Activated CD4-positive, CD25-positive, alpha-beta regulatory T cell (primary cell): Measurements from ENCODE around the gene PHF2.

Source experiments
- DNase-seq, 4 experiments: peaks; one replicate each; lab custom pipeline; 2025; lab: John Stamatoyannopoulos, UW

Gene PHF2

DNA sequence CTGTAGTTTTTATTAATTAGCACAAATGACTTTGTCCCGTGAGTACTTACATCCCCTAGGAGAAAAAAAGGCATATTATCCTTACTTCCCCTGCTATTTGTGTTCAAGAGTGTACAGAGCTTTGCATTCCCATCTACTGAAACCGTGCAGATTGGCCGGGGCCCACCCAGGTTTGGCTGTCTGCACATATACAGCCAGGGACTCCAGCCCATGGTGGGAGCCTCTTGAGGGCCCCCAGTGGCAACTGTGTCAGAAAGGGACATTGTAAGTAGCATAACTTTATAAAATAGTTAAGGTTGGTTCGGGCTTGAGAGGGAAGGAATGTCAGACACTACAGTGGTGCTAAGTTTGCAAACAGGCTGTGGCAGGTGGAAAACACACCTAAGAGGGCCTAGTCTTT, 24.7 kb downstream of the PHF2 start:
- DNase-seq, result no peak

DNA sequence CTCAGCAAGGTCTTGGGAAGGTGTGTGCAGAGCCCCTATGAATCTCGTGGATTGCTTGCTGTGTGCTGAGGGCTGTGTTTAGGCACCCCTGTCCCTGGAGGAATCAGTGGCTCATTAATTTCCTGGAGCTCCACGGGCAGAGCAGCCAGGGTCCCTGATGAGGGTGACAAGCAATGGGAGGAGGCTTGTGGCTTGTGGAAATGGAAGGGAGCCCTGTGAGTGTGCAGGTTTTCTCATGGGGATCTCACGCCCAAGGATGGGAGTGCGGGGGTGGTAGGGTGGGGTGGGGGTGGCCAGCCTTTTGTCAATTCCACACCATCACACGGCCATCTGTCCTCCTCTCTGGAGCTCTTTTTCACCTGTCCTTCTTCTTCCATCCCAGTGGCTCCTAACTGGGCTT, 25.3 kb downstream of the PHF2 start:
- no peak for DNase-seq

DNA sequence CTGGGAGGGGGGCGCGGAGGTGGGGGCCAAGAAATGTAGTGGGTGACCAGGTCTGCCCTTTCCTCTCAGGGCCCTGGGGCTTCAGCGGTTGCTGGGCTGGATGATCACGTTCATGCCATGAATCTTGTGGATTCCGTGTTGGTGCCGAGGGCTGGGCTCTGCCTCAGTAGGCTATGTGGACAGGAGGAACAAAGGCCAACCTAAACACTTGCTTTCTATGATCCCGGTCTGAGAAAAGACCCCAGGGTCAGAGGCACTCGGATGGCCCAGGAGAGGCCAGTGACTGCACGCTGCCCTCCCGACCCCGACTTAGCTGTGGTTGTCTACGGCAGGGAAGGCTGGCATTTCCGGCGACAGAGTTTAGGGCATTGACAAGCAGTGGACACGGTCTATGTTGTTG, 26.6 kb downstream of the PHF2 start:
- no peak for DNase-seq

DNA sequence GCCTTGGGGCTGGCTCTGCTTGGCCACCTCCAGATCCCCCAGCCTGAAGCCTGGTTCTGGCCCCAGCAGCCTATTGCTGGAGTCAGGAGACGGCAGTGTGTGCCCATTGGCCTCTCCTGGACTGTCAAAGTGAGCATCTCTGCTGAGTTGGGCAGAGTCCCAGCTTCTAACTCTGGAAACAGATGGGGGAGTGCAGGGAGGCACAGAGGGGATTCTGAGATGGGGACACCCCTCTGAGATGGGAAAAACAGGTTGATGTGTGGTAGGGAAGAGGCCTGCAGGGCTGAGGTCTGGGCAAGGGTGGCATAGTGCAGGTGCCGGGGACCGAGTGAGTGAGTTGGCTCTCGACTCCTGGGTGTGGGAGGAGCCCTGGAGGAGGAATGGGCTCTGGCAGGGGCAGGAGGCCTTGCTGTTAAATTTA, 27.5 kb downstream of the PHF2 start:
- DNase-seq, result no peak

DNA sequence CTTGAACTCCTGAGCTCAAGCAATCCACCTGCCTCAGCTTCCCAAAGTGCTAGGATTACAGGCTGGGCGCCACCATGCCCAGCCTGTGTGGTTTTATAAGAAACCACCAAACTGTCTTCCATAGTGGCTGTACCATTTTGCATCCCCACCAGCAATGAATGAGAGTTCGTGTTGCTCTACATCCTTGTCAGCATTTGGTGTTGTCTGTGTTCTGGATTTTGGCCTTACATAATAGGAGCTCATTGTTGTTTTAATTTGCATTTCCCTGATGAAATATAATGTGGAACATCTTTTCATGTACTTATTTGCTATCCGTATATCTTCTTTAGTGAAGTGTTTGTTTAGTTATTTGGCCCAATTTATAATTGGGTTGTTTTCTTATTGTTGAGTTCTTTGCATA, 29.8 kb downstream of the PHF2 start:
- no peak for DNase-seq

DNA sequence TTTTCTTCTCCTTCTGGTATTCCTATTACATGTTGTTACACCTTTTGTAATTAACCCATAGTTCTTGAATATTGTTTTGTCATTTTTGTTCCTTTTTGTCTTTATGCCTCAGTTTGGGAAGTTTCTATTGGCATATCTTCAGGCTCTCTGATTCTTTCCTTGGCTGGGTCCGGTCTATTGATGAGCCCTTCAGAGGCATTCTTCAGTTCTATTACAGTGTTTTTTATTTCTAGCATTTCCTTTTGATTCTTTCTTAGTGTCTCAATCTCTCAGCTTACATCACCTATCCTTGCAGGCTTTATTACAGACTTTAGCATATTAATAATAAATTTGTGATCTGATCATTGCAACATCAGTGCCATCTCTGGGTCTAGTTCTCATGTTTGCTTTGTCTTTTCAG, 33.8 kb downstream of the PHF2 start:
- DNase-seq, result no peak

DNA sequence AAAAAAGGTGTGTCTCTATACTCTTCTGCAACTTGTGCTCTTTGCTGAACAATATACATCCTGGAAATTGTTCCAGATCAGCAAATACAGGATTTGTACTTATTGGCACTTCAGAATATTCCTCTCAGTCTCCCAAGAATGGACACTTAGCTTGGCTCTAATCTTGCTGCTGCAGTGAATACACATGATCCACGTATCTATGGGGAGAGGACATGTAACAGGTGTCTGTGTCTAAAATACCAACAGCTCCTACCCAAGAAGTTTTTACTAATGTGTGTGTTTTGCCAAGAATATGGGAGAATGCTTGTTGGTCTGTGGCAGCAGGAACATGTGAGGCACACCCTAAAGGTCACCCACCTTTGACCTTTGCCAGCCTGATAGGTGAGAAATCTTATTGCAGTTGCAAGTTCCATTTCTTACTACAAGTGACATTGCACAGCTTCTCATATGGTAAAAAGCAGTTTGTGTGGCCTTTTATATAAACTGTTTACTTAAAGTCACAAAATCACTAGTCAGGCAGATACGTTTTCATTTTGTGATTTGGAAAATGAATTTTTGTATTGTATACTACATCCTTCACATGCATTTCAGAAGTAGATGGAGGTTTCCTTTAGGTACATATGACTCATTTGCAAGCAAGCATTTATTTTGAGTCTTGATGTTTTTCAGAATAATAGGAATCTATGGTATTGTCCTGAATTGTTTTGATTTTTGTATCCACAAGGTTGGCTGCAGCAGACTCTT, 35.8 kb downstream of the PHF2 start:
- no peak for DNase-seq

DNA sequence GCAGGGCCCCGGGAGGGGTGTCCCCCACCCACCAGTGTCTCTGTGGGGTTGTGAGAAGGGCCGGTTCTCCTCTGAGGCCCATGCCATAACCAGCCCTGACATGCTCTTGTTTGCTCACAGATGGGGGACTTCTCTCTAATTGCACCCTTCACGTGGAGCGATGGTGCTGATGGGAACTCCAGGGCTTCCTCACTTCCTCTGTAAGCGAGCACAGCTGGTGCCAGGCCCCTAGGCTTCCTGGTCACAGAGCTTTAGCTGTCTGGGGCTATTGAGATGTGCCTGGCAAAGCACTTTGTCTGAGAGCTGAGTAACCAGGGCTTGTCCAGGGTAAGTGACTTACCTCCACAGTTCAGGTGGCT, 36.4 kb downstream of the PHF2 start:
- no peak for DNase-seq

DNA sequence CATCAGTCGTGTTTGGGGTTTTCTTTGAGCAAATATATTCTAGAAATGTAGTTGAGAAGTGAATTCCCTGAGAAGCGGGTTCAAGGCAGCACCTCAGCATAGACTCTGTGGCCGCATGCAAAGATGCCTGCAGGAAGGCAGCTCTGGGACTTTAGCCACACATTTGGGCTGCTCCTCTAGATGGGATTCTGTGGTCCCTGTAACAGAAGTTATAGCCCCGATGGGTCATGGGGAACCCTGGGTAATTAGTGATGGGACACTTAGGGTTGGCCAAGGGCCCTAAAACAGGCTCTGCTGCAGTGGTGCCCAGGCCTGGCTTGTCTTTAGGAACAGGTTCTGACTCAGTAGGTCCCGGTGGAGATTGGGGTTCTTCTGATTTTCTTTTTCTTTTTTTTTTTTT, 36.8 kb downstream of the PHF2 start:
- DNase-seq, result no peak

DNA sequence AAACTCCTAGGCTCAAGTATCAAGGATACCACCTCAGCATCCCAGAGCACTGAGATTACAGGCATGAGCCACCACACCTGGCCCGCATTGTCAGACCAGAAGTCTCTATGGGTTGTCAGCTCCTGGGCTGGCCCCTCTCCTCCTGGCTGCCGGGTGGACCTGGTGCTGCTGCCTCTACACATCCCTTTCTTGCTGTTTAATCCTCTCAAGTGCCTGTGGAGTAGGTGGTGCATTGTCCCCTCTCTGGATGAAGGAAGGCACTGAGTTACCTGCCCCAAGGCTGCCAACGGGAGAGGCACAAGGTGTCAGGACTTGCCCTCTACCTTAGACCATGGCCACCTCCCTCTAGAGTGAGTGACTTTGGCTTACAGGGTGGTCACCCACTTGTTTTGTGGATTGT, 37.4 kb downstream of the PHF2 start:
- DNase-seq, result no peak

DNA sequence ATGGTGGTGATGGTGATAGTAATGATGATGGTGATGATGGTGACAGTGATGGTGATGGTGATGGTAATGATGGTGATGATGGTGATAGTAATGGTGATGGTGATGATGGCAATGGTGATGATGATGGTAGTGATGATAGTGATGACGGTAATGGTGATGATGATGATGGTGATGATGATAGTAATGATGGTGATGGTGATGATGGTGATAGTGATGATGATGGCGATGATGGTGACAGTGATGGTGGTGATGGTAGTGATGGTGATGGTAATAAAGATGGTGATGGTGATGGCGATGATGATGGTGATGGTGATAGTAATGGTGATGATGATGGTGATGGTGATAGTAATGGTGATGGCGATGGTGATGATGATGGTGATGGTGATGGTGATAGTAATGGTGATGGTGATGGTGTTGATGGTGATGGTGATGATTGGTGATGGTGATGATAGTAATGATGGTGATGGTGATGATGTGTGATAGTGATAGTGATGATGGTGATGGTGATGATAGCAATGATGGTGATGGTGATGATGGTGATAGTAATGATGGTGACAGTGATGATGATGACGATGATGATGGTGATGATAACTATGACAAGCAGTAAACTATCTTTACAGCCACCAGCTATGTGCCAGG, 38.6 kb downstream of the PHF2 start:
- DNase-seq, result no peak

DNA sequence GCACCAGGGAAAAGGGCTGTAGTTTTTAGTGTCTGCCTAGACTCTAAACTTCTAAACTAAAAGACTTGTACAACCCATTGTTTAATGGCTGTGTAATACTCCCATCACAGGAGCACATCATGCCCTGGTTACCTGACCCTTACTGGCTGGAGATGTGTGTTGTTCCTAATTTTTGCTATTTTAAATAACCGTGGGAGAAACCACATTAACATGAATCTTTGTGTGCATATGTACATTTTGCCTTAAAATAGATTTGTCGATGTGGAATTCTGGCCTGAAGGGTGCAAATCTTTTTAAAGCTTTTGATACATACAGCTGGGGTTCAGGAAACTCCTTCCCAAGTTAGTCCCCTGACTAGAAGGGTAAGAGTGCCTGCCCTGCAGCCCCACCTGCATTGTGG, 39.7 kb downstream of the PHF2 start:
- no peak for DNase-seq

DNA sequence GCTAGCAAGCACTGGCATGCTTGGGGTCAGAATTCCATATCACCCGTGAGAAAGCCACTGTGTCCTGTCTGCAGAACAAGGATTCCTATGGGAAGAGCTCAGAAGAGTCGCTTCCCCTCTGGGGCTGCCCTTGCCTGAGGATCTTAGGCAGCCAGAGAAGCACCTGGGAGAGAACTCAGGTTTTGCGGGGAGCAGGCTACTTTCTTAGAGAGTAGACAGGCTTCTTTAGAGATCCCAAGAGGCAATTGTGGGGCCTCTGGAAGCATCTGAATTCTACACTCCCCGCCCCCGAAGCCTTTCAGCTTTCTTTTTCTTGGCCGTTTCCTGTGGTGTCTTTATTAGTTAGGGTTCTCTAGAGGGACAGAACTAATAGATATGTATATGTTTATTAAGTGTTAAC, 40.9 kb downstream of the PHF2 start:
- no peak for DNase-seq

DNA sequence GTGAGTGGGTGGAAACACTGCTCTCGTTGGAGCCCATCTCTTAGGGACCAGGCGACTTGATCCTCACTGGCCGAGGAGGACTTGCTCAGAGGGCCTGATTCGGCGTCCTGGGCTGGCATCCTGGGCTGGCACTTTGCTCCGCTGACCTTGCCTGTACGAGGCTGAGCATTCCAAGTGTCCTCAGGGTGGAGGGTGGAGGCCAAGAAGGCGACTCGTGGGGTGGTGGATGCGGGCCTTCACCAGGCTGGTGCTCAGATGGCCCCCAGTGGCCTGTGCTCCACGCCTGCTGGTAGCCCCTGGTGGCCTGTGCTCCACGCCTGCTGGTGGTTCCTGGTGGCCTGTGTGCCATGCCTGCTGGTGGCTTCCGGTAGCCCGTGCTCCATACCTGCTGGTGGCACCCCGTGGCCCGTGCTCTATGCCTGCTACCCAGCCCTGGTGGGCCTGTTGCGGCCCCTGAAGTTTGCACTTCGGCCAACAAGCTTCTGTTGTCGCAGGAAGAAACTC, 42.9 kb downstream of the PHF2 start:
- no peak for DNase-seq

DNA sequence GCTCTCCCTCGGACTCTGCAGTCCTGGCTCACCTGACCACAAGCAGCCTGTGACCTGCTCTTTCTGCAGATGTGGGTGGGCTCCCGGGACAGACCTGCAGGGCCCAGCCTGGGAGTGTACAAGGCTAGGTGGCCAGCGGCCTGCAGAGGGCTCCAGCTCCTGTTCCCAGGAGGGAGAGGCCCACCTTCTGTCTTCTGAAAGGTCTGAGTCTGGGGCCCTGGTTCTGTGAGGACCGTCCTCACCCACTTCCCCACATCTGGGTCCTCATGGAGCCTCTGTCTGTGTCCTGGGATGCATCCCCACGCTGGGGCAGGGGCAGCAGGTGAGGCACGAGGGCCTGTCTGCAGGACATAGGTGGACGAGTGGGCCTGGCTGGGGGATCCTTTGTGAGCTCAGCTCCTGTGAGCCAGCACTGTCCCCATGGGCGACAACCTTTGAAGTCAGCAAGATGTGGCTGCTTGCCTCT, 43.7 kb downstream of the PHF2 start:
- DNase-seq, result no peak

DNA sequence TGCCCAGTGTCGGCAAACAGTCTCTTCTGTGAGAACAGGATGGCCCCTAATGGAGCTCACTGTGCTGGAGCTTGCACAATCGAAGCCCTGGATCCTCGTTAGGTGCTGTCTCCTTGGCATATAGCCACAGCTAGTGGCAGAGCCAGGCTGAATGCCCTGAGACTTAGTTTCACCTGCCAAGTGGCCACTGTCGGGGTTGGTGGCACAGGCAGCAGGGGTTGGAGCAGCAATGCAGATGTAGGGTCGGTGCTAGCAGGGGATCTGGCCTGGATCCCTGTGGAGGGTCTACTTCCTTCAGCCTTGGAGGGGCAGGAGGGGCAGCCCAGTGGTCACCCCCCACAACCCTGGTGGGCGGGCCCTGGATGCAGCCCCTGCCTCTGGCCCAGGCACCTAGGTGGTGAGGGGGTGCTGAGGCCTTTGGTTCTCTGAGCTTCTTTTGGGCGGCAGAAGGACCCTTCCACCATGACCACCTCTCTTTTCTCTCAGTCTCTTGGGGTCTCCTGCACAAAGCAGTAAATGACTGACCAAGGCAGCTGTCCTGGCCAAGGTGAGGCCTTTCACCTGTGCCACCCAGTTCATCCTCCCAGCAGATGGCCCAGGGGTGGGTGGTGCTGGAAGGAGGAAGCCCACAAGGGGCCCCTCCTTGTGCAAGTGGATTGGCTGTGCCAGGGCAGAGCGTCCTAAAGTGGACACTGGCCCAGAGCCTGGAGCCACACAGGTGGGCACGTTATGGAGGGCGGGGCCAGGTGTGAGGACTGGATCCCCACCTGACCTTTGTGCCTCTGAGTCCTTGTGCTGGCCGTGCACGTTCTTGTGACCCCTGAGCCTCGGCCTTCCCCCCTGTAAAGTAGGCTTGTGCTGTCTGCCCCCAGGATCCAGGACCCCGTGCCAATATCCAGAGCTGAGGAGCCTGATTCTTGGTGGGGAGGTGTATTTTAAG, 44.8 kb downstream of the PHF2 start:
- no peak for DNase-seq

DNA sequence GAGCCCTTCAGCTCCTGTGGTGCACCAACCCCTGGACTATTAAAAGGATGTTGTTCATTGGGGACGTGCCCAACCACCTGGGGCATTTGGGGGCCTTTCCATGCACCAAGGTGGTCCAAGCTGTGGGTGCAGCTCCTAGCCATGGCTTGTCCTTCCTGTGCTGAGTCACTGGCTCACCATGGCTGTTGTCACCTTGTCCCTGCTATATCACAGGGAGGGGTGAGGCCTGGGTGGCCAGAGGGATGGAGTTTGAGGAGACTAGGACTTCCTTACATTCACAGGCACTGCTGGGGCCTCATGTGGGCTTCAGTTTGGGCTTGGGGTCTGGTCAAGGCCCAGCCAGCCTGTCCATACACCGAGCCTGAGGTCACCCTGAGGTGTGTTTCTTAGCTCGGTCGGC, 45.5 kb downstream of the PHF2 start:
- DNase-seq, result no peak

DNA sequence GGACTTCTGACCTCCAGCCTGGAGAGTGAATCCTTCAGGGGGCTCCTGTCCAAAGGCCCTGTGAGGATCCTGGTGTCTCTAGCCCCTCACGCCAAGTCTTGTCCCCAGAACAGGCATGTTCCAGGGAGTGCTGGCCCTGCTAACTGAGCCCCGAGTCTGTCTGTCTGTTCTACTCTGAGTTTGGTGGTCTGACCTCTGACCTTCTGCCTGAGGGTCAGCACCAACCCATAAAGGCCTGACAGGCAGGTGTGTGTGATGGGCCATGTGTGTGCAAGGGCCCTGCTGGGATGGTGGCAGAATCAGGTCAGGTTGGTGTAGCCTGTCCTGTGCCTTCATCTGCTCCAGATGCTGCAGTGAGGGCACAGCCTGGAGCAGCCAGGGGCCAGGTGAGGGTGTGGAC, 46.3 kb downstream of the PHF2 start:
- DNase-seq, result no peak

DNA sequence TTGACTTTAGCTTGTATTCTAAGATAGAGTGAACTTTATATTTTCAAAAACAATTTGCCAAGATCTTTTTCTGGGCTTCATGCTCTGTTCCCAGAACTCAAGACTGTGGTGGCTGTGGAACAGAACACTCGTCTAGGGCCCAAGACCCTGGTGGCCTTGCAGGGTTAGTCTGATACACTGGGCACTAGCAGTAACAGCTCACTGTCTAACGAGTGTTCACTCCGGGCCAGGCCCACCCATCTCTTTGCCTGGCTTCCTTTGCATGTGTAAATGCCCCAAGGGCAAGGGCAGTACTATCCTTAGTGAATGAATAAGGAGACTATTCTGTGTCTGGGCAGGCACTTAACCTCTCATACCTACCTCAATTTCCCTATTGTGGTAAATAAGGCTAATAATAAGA, 47.4 kb downstream of the PHF2 start:
- no peak for DNase-seq

DNA sequence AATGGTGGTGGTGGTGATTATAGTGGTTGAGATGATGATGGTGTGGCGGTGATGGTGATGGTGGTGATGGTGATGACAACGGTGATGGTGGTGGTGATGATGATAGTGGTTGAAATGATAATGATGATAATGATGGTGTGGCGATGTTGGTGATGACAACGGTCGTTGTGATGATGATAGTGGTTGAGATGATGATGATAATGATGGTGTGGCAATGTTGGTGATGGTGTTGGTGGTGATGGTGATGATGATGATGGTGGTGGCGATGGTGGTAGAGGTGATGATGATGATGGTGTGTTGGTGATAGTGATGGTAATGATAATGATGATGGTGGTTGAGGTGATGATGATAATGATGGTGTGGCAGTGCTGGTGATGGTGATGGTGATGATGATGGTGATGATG, 48.0 kb downstream of the PHF2 start:
- no peak for DNase-seq

DNA sequence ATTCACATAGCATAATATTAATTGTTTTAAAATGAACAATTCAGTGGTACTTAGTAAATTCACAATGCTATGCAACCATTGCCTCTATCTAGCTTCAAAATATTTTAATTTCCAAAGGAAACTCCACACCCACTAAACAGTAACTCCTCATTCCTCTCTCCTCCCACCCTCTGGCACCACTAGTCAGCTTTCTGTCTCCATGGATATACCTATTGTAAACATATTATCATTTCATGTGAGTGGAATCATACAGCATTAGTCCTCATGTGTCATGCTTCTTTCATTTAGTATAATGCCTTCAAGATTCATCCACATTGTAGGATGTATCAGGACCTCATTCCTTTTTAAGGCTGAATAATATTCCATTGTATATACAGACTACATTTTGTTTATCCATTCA, 48.6 kb downstream of the PHF2 start:
- no peak for DNase-seq

DNA sequence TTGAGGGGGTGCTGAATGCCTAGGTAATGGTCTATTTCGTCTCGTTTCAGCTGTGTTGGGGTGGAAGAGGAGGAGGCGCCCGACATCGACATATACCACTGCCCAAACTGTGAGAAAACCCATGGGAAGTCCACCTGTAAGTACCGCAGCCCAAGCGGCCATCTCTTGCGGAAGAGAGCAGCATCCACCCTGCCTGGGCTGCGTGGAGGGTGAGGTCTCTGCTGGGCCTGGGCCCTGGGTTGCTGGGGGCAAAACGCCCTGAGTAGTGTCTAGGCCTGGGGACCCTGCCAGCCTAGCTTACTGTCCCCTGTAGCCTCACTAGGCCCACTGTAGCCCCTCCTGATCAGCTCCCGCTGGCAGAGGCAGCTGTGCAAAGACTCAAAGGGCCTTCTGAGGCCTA, 53.5 kb downstream of the PHF2 start:
- no peak for DNase-seq
